Left hindlimb (tissue), 1 donor: ENCODE results near the gene OR7C2.

Experiments
- DNase-seq: peaks from one replicate; pipeline ENCODE4 v3.0.0-alpha.2; 2018

Gene OR7C2

DNA sequence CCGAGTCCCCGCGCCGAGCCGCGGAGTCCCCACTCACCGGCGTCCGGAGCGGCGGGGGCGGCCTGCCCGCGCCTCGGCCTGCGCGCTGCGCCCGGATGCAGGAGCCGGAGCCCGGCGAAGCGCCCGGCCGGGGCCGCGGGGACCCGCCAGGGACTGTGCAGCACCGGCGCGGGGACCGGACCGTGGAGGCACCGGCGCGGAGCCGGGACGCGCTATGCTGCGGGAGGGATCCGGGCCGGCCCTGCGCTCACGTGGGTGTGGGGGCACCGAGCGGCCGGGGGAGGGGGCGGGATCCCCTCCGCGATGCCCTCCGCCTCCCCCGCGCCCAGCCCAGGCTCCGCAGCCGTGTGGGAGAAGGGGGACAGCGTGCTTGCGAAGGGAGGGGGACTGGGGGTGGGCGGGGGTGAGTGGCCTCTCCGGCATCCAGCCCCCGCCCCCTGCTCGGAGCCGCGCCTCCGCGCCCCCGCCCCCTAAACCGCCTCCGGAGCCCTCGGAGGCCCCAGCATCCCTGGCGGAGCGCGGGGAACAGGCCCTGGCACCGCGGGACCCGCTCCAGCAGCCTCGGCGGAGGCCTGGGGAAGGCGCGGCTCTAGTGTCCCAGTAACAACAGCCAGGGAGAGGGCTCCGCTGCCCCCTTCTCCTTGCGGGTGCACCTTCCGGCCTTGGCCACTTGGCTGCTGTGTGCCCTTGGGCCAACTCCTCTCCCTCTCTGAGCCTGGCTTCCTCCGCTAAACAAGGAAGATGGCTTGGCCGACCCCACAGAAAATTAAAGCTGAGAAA lies 38.4 kb downstream of the OR7C2 start, which contains the start of gene SLC1A6:
SLC1A6 (minus strand) TSS at position 389 of the 780 bp plus-strand sequence. CDS start 6,954 bp downstream, outside the sequence.
- peak; percentile 38 for DNase-seq

DNA sequence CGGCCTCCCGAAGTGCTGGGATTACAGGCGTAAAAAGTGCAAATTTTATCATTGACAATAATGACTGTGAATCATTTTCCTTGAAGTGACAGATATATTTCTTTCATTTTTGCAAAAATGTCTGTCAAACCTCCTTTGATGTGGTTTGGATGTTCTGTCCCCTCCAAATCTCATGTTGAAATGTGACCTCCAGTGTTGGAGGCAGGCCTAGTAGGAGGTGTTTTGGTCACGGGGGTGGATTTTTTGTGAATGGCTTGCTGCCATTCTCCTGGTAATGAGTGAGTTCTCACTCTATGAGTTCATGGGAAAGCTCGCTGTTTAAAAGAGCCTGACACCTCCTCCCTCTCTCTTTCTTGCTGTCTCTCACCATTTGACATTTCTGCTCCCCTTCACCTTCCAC lies 43.8 kb downstream of the OR7C2 start:
- DNase-seq, result no peak
